ENCODE results near the gene QPRT.

GRCh38 chr16:29727452-29727851 lies 48.5 kb downstream of the QPRT start:
- no peak for TF ChIP-seq EZH2 (IDR thresholded peaks at IDR 0.05; ENCODE audit: borderline replicate concordance, low read depth, low read length, severe bottlenecking)
- TF ChIP-seq, protein P1, sequence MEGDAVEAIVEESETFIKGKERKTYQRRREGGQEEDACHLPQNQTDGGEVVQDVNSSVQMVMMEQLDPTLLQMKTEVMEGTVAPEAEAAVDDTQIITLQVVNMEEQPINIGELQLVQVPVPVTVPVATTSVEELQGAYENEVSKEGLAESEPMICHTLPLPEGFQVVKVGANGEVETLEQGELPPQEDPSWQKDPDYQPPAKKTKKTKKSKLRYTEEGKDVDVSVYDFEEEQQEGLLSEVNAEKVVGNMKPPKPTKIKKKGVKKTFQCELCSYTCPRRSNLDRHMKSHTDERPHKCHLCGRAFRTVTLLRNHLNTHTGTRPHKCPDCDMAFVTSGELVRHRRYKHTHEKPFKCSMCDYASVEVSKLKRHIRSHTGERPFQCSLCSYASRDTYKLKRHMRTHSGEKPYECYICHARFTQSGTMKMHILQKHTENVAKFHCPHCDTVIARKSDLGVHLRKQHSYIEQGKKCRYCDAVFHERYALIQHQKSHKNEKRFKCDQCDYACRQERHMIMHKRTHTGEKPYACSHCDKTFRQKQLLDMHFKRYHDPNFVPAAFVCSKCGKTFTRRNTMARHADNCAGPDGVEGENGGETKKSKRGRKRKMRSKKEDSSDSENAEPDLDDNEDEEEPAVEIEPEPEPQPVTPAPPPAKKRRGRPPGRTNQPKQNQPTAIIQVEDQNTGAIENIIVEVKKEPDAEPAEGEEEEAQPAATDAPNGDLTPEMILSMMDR (IDR thresholded peaks at IDR 0.05; ENCODE audit: borderline replicate concordance, extremely low read depth, low read length, poor library complexity, severe bottlenecking), result no peak

All from DND-41 (cell line).